IPS-18c (cell line): ENCODE results near the gene CADM1.
A peak's percentile ranks its signal among the peaks of the same experiment; 100 is the strongest.

Experiments used
- H3K4me3 ChIP-seq: 2 replicates; pipeline ENCODE4 v1.7.0; 2013; ENCODE audit warnings: low read depth, mild to moderate bottlenecking, low read length, moderate library complexity; ENCODE audit not compliant: insufficient read depth
- H3K9me3 ChIP-seq: one replicate; pipeline ENCODE4 v1.6.1; 2013; ENCODE audit warnings: mild to moderate bottlenecking, low read length, moderate library complexity; ENCODE audit not compliant: control insufficient read depth, insufficient read depth

CADM1 gene

DNA sequence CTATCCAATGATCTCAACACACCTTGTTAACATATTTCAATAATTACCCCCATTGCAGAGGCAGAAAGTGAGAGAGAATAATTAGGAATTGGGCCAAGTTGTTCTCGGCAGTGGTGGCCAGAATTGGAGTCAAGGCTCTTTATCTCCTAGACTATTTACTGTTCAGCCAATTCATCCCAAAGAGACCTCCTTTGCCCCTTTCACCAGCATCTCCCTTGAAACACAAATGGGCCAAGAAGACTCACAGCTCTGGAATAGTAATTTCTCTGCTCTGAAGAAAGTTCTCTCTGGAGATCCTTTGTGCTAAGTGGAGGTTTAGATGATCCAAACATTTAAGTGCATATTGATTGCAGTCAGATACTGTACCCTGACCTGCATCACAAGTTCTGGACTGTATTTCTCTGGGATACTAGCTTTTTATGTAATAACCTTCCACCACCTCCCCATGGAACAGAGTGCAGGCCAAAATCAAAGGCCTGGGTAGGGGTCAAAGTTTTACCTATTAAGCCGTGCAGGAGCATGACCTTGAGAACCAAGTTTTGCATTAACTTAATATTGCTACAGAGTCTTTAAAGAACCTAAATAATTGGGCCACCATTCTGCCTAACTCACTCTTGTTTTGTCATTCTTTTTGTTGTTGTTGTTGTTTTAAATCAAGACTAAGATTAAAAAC lies 19.6 kb upstream of the CADM1 start:
- Histone ChIP-seq H3K9me3 (no peaks in the 10 kb centered on the region), H3K4me3 (no peak overlapping the region)

DNA sequence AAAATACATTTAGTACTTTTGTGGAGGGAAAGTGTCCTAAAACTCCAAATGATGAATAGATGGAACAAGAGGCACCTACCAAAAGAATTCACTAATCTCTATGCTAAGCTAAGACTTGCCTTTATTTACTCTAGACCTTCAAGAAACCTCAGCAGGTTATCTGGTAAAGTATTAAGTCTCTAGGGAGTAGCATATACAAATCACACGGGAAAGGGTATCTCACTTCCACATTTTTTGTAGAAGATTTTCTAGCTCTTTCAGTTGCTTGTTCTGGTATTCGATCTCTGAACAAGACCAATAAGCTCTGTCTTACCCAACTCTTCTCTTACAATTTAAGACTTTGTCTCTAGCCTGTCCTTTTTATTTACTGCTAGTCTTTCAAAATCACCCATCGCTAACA lies 18.1 kb upstream of the CADM1 start:
- no peak overlapping the region for H3K4me3 ChIP-seq
- no peaks in the 10 kb centered on the region for H3K9me3 ChIP-seq

DNA sequence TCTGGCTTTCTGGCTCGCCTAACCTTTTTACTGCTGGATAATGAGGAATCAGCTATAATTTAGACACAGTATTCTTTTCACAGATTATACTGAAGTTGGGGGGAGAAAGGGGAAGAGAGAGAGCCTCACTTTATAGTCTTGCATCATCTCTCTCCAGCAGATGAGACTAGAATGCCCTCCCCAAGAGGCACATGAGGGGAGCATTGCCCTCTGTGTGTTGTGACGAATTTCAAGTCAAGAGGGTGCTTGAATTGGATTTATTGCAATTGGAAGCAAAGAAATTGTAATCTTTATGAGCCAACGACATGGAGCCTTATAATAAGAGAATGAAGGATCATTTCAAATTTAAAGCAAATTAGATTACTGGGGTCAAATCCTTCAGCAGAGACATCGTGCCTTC lies 17.6 kb upstream of the CADM1 start:
- H3K9me3 ChIP-seq = no peaks in the 10 kb centered on the region
- H3K4me3 ChIP-seq = no peak overlapping the region

DNA sequence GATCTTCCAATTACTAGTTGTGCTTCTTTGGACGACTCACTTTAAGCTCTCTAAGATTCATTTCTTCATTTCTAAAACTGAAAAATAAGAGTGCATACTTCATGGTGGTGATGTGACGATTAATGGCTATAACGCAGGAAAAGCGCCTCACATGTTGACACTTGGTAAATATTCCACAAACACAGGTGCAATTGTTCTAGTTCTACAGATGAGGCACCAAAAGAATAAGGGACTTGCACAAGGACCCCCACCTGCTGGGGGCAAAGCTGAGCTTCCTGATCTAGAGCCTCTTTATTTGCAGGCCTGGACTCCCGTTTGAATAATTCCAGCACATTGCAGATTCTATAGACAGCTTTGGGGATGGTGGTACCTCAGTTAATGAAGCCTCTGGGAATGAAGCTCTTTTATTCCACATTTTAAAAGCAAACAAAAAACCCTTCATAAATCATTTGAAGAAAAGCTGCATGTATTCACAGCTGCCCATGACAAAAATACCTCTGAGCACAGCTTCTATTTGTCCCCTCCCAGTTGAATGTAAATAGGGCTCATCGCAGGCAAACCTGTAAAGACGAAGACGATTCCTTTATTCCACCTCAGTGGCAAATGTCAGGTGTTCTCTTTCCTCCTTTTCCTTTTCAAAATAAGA lies 14.9 kb upstream of the CADM1 start:
- Histone ChIP-seq H3K9me3 (no peaks in the 10 kb centered on the region), H3K4me3 (no peak overlapping the region)

DNA sequence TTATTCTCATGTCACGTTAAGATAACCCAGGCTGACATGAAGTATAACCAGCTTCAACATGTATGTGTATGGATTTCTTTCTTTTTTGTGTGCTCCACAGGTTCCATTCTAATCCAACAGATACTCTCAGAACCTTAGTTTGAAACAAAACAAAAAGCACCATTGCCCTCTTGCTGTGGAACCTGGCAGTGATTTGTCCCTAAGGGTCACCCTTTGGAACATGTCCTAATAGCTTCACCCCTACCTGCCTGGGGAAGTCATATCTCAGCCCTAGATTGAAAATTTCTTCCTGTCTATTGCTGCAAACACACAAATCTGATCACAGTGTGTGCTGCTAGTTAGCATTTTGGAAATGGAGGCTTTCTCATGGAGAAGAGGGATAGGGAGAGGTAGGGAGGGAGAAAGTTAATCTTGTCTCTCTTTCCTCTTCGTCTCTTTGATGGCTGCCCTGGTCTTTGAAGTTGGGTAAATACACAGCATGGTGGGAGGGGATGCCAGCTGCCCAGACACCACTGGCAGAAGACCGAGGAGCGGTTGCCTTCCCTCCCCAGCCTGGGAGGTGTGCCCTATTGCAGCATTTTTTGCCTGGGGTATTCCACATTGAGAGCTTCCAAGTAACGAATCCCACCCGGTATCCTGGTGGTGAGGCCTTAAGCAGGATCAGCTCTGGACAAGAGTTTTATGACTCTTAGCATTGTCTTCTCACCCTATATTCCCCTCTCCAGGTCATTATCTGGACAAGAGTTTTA lies 11.6 kb upstream of the CADM1 start:
- Histone ChIP-seq H3K4me3 (no peak overlapping the region), H3K9me3 (no peaks in the 10 kb centered on the region)

DNA sequence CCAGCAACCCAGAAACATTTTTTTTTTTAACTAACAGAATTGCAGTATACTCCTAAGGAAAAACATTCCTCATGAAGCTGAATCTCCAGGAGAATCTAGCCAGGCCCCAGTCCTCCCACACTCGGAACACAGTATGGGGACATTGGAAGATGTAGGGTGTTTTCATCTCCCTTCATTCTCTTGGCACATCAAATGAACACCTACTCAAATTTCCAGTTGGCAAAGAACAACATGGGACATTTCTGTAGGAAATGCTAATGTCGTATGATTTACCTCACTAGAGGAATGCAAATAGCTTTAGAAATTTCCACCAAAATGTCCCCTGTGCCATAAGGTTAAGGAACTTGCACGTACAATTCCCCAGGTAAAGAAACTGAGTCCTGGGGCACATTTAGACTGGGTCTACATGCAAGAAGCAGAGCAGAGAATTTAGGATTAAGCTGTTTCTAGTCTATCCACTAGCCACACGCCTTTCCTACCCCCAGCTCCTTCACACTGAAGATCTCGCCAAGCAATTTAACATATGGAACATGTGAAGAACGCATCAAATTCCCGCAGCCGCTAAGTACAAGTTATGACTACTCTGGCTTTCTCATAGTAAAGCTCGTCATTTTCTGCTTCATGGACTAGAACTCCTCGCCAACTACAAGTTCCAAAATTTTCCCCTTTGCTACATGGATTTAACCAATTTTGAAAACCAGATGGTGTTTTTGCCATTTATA lies 2.9 kb upstream of the CADM1 start:
- H3K4me3 ChIP-seq = no peak overlapping the region
- H3K9me3 ChIP-seq = no peaks in the 10 kb centered on the region

DNA sequence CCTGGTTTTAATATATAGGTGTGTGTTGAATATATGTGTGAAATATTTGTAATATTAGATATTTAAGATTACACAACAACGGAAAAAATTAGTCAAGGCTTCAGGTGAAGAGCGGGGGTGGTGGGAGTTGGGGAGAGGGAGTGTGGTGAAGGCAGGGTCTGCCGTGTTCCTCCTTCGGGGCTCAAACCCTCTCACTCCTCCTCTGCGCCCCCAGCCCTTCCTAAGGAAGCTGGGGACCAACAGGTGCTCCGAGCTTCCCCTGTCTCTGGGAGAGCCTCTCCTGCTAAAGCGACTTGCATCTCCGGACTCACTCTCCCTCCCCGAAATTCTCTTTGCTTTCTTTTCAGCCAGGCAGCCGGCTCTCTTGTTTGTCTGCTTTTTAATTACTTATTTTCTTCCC lies 960 bp upstream of the CADM1 start:
- Histone ChIP-seq H3K4me3 (peak overlapping the region; percentile 57; the same call in 1 of the 2 replicates), H3K9me3 (no peaks in the 10 kb centered on the region)

DNA sequence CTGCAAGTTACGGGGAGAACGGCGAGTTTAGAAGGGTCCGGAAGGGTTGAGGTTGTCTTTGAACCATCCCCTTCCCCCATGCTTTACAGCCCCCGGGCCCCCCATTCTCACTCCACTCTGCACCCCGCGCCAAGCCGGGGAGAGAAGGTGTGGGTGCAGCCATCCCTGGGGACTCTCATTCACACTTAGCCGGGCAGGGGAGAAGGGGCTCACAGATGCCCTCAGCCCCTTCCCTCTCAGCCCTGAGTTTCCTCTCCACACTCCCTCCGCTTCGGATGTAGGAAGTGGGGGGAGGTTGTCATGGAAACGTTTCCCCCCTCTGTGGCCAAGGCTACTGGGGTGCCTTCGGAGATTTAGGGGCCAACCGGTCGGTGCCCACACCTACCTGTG lies 334 bp downstream of the CADM1 start:
- H3K9me3 ChIP-seq = no peaks in the 10 kb centered on the region
- H3K4me3 ChIP-seq = peak overlapping the region; percentile 74

DNA sequence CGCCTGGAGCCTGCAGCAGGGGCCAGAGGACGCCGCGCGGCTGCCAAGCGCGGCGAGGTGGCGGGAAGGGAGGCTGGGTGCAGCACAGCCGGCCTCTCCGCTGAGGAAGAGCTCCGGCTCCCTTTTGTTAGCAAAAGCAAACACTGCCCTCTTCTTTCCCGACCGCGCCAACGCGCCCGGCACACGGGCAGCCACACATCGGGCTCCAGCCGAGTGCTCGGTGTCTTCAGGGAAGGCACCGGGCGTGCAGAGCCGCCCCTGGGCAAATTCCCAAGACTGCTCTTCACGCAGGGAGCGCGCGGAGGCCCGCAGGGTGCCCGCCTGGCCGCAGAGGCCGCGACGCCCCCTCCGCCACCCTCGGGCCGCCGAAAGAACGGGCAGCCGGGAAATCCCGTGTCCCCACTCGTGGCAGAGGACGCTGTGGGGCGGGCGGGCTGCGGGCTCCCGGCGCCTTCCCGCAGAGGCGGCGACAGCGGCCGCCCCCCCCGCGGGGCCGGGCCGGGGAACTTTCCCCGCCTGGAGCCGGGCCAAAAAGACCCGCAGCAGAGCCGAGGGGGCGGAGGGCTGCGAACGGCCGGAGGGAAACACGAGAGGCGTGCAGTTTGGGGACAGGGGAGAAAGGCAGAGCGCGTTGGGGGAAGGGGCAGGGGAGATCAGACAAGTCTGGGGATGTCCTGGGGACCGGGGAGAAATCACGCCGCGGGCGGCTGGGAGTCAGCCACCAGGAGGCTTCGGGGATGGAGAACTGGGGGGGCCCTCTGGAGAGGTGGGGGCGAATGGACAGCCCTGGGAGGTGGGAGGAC lies 931 bp downstream of the CADM1 start:
- no peaks in the 10 kb centered on the region for H3K9me3 ChIP-seq
- peak overlapping the region; percentile 74 for H3K4me3 ChIP-seq

DNA sequence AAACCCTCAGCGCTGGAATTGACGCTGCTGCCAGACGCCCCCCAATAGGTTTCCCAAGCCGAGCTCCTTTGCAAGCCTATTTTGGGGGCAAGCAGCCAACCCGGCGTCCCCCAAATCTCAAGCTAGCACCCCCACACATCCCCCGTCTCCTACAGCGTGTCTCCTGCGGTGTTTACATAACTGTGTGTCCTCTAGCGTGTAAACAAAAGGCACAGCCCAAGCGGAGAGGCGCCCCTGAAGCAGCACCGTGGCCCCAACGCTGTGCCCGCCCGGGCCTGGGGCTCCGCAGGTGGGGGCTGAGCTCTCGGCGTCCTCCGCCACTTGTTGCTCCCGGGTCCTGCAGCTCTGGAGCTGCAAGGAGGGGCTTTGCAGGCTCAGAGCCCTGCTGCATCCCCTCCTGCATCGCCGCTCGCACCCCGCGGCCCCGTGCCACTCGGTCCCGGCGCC lies 1.6 kb downstream of the CADM1 start:
- Histone ChIP-seq H3K4me3 (peak overlapping the region; percentile 74), H3K9me3 (no peaks in the 10 kb centered on the region)

DNA sequence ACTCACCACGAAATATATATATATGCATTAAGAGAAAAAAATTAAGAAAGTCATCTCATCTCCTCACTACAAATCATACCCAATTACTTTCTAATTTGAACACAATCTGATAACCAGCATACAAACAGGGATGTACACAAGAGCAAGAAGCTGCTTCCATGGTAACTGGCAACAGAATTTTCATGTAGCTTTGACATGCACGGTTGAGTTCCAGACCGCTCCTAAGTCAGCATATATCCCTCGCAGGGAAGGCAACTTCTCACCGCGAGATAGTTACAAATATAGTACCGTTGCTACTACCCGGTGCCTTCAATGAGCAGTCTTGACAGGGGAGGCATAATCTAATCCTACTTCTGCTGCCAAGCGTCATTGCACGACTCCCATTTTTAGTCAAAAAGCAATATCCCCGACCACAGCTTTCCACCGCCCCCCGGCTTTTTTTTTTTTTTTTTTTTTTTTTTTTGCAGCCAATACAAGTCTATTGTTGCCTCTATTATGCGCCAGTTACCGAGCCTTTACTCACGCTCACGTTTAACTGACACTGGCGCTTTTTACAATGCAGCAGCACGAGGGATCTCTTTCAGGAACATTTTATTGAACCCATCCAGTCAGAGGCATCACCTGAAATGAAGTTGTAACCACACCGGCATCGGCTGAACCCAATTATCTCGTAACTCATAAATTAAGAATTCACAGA lies 2.2 kb downstream of the CADM1 start:
- H3K9me3 ChIP-seq = no peaks in the 10 kb centered on the region
- H3K4me3 ChIP-seq = peak overlapping the region; percentile 74

DNA sequence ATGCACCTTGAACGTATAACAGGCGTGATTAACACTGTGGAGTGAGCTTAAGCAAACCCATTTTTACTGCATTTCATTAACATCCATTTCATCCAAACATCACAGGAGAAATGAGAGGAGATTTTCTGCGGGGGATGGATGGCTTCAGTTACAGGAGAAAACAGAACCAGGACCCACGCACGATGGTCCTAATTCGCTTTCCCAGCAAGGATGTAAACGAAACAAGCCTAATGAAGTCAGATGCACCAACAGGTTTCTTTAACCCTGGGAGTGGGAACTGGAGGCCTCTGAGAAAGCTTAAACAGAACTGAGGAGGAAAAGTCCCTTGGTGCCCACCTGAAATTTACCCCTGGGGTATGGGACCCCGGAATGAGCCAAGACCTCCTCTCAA lies 2.7 kb downstream of the CADM1 start:
- no peaks in the 10 kb centered on the region for H3K9me3 ChIP-seq
- H3K4me3 ChIP-seq = no peak overlapping the region

DNA sequence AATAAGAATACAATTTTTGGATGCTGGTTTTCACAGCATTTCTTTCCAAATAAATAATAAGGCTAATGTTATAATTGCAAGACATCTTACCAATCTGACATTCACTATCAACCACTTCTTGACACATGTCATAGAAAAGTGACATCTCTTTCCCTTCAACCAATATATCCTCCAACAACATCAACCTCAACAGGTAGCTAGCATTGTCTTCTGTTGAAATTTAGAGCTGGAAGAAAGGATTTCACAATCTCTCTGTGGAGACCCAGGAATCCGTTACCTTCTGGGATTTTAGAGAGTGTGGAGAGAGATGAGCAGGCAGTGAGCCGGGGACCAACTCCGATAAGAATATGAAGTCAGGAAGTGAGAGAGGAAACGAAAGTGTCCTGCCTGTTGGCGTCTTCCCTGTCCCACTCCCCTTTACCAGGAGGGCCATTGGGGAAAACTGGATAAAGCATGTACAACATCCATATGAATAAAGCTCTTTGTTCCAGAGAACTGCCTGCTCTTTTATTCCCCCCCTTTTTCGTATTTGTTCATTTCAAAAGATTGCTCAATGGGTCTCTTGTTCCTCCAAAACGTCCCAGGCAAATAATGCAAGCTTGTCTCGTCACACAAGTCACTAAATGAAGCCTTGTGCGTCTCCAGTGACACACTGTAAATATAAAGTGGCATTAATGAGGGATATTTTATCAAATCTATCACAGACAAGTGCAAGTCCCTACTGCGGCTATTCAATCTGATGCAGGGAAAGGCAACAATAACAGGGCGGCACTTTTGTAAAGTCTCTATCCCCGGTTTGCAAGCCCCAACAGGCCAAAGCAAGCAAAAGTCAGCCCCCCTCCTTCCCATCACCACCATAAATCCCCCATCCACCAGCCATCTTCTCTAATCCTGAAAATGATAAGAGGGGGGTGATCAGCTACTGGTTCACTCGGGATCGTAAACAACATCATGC lies 3.4 kb downstream of the CADM1 start:
- peak overlapping the region; percentile 25 for H3K4me3 ChIP-seq

DNA sequence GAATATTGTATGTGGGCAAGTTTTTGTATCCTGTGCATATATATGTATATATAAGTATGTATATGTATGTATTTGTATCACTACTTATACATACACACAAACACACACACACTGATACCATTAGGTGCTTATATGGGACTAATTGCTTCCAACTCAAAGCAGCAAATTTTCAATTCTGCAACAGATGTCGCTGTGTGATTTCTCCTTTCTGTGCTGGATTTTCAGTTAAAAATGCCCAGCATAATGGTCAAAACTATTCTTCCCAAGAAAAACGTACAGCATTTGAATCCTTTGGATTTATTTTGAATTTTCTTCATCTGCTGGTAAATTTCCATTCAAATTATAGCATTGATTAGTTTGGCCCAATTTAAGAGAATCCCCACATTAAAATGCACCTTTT lies 4.3 kb downstream of the CADM1 start:
- Histone ChIP-seq H3K4me3 (no peak overlapping the region), H3K9me3 (no peaks in the 10 kb centered on the region)

More for the DNA sequence above, 3.4 kb downstream of the CADM1 start:
- no peaks in the 10 kb centered on the region for H3K9me3 ChIP-seq

DNA sequence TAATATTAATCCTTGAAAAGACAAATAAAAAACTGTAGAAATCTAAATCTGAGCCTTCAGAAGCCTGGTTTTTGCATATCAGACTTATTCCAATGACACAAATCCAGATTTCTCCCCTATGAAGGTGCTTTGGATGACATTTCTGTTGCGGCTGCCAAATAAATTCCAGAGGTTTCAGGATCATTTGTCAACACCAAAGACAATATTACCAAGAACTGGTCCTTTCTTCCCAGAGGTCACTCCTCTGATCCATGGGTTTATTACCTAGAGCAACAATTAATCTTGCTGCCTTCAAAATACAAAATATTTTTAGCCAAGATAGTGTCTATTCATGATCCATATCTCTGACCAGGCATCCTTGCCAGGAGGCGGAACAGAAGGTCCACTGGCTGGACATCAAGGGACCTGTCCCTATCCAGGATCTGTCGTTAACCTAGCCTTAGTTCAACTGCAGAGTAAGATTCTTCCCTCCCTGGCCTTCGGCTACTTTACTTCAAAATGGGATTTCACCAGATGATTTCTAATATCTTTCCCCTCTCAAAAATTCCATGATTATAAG lies 4.9 kb downstream of the CADM1 start:
- Histone ChIP-seq H3K9me3 (no peaks in the 10 kb centered on the region), H3K4me3 (no peak overlapping the region)
